Uterus (tissue), 2 donors: ENCODE data around the gene AEBP1.

Experiments
- POLR2A ChIP-seq, 2 donors: fragments of 450-650 bp; IDR thresholded peaks; one replicate each; pipeline ENCODE4 v1.6.1; 2016; ENCODE audit warnings: antibody characterized with exemption in 2 of 2, mild to moderate bottlenecking in 1 of 2, moderate library complexity in 1 of 2
- TF ChIP-seq, protein P1 (sequence below), 4 experiments: fragments of 200-600 bp in 2 of 4; fragments of 450-650 bp in 2 of 4; sonication (generic) in 2 of 4; IDR thresholded peaks; one replicate each; pipeline ENCODE4 v1.5.1; 2016 to 2019; ENCODE audit warnings: antibody characterized with exemption in 4 of 4, mild to moderate bottlenecking in 2 of 4, moderate library complexity in 1 of 4

- TF ChIP-seq, protein P1, sequence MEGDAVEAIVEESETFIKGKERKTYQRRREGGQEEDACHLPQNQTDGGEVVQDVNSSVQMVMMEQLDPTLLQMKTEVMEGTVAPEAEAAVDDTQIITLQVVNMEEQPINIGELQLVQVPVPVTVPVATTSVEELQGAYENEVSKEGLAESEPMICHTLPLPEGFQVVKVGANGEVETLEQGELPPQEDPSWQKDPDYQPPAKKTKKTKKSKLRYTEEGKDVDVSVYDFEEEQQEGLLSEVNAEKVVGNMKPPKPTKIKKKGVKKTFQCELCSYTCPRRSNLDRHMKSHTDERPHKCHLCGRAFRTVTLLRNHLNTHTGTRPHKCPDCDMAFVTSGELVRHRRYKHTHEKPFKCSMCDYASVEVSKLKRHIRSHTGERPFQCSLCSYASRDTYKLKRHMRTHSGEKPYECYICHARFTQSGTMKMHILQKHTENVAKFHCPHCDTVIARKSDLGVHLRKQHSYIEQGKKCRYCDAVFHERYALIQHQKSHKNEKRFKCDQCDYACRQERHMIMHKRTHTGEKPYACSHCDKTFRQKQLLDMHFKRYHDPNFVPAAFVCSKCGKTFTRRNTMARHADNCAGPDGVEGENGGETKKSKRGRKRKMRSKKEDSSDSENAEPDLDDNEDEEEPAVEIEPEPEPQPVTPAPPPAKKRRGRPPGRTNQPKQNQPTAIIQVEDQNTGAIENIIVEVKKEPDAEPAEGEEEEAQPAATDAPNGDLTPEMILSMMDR (IDR thresholded peaks at IDR 0.05) = no peak
- no peak for TF ChIP-seq POLR2A (IDR thresholded peaks at IDR 0.05)
Observed at GRCh38 chr7:44106311-44107065, 2.3 kb downstream of the AEBP1 start.
